ENCODE data around the gene RSPH6A.
A peak's percentile ranks its signal among the peaks of the same experiment; 100 is the strongest.

The RSPH6A gene

GRCh38 chr19:45820413-45821102 lies 5.5 kb upstream of the RSPH6A start:
- H3K27ac Mint-ChIP-seq = peak overlapping the region; percentile 72
- no peaks in the 10 kb centered on the region for H3K9me3 Mint-ChIP-seq
- peaks cover 46% of the 10 kb centered on the region for H3K4me1 Mint-ChIP-seq
- DNase-seq = no peak
- no peak overlapping the region for H3K4me3 Mint-ChIP-seq
- no peaks in the 10 kb centered on the region for H3K27me3 Mint-ChIP-seq (ENCODE audit: low read depth, poor library complexity)
- H3K36me3 Mint-ChIP-seq (ENCODE audit: low read depth) = peaks cover 26% of the 10 kb centered on the region
- no peak for TF ChIP-seq CTCF (IDR thresholded peaks at IDR 0.05)

- TF ChIP-seq CTCF (IDR thresholded peaks at IDR 0.05) = no peak
- no peaks in the 10 kb centered on the region for H3K27me3 Mint-ChIP-seq (ENCODE audit: low read depth, poor library complexity)
- peaks cover 25% of the 10 kb centered on the region for H3K36me3 Mint-ChIP-seq (ENCODE audit: low read depth)
- no peak for DNase-seq
- H3K4me1 Mint-ChIP-seq = peaks cover 46% of the 10 kb centered on the region
- H3K9me3 Mint-ChIP-seq = no peaks in the 10 kb centered on the region
- no peak overlapping the region for H3K27ac Mint-ChIP-seq
- no peak overlapping the region for H3K4me3 Mint-ChIP-seq
Measured at GRCh38 chr19:45819769-45820168, 4.7 kb upstream of the RSPH6A start.

- DNase-seq = no peak
- Mint-ChIP-seq H3K9me3 (no peaks in the 10 kb centered on the region), H3K4me1 (peaks cover 53% of the 10 kb centered on the region), H3K27me3 (ENCODE audit: low read depth, poor library complexity) (peaks cover 6% of the 10 kb centered on the region), H3K27ac (no peak overlapping the region), H3K36me3 (ENCODE audit: low read depth) (peaks cover 10% of the 10 kb centered on the region), H3K4me3 (no peak overlapping the region)
- TF ChIP-seq CTCF (IDR thresholded peaks at IDR 0.05) = no peak
Measured at GRCh38 chr19:45817725-45818301, 2.7 kb upstream of the RSPH6A start.

DNA sequence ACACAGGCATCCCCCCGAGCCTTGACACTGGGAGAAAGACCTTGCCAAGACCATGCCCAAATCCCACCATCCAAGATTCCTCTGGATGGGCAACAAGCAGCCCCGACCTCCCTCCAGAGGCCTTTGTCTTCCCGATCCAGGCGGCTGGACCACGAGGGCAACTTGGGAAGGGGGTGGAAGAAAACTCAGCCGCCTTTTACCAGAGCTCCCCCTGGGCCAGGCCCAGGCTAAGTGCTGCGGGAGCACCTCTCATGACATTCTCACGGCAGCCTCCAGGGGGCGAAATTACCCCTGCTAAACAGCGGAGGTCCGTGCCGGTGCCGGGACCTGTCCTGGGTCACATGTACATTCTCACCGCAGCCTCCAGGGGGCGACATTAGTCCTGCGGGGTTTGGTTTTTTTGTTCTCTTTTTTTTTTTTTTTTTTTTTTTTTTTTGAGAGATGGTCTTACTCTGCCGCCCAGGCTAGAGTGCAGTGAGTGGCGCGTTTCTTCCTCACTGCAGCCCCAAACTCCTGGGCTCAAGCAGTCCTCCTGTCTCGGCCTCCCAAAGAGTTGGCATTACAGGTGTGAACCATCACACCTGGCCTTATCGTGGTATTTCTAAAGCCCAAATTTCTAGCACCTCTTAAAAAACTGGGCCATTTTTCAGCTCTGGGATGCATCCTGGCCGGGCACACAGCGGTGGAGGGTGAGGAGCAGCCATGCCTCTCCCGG lies 2.1 kb upstream of the RSPH6A start:
- Mint-ChIP-seq H3K36me3 (ENCODE audit: low read depth) (peaks cover 8% of the 10 kb centered on the region), H3K27ac (no peak overlapping the region)

GRCh38 chr19:45816236-45817009 lies 1.3 kb upstream of the RSPH6A start:
- Mint-ChIP-seq H3K4me1 (peaks cover 49% of the 10 kb centered on the region), H3K27ac (peak overlapping the region; percentile 48), H3K9me3 (no peaks in the 10 kb centered on the region), H3K36me3 (ENCODE audit: low read depth) (peaks cover 4% of the 10 kb centered on the region), H3K4me3 (peak overlapping the region; percentile 87), H3K27me3 (ENCODE audit: low read depth, poor library complexity) (peaks cover 6% of the 10 kb centered on the region)
- no peak for DNase-seq
- no peak for TF ChIP-seq CTCF (IDR thresholded peaks at IDR 0.05)

More for the DNA sequence above, 2.1 kb upstream of the RSPH6A start:
- H3K9me3 Mint-ChIP-seq = no peaks in the 10 kb centered on the region
- TF ChIP-seq CTCF (IDR thresholded peaks at IDR 0.05) = peak; percentile 99
- peak overlapping the region; percentile 72 for H3K4me3 Mint-ChIP-seq
- peak; percentile 99 for DNase-seq
- peaks cover 6% of the 10 kb centered on the region for H3K27me3 Mint-ChIP-seq (ENCODE audit: low read depth, poor library complexity)
- H3K4me1 Mint-ChIP-seq = peaks cover 53% of the 10 kb centered on the region
